ENCODE results near the gene AHCY.
"Not testable (repeated sequence)": the region's sequence is repeated elsewhere in the genome, so short reads cannot be mapped to it uniquely, and the experiment has no call there.

The AHCY gene

GRCh38 chr20:34302723-34303533 is at the start of gene AHCY:
AHCY (minus strand) TSS chr20:34303355; CDS start chr20:34303270, 85 bp downstream.
- DNase-seq, result peak; percentile 96

GRCh38 chr20:34350095-34350494 is 46.9 kb upstream of the AHCY start:
- DNase-seq, result no peak

- no peak for DNase-seq
Measured at GRCh38 chr20:34347571-34347970, 44.4 kb upstream of the AHCY start.

GRCh38 chr20:34346533-34346865 is 43.3 kb upstream of the AHCY start:
- DNase-seq, result not testable (repeated sequence)

GRCh38 chr20:34345839-34346532 is 42.8 kb upstream of the AHCY start:
- DNase-seq, result not testable (repeated sequence)

- no peak for DNase-seq
Measured at GRCh38 chr20:34345402-34345736, 42.2 kb upstream of the AHCY start.

- DNase-seq, result no peak
Measured at GRCh38 chr20:34344238-34344637, 41.1 kb upstream of the AHCY start.

- no peak for DNase-seq
Measured at GRCh38 chr20:34343458-34344211, 40.5 kb upstream of the AHCY start.

- not testable (repeated sequence) for DNase-seq
Measured at GRCh38 chr20:34341199-34341598, 38.0 kb upstream of the AHCY start.

GRCh38 chr20:34340726-34341125 is 37.6 kb upstream of the AHCY start:
- DNase-seq, result not testable (repeated sequence)

GRCh38 chr20:34337982-34338726 is 35.0 kb upstream of the AHCY start:
- no peak for DNase-seq

GRCh38 chr20:34337544-34337943 is 34.4 kb upstream of the AHCY start:
- no peak for DNase-seq

- DNase-seq, result no peak
Measured at GRCh38 chr20:34334654-34335407, 31.7 kb upstream of the AHCY start.

GRCh38 chr20:34333786-34334185 is 30.6 kb upstream of the AHCY start:
- DNase-seq, result no peak

GRCh38 chr20:34332262-34332920 is 29.2 kb upstream of the AHCY start:
- no peak for DNase-seq

- no peak for DNase-seq
Measured at GRCh38 chr20:34331838-34332237, 28.7 kb upstream of the AHCY start.

- not testable (repeated sequence) for DNase-seq
Measured at GRCh38 chr20:34330861-34331544, 27.8 kb upstream of the AHCY start.

- DNase-seq, result no peak
Measured at GRCh38 chr20:34328928-34329677, 25.9 kb upstream of the AHCY start.

- not testable (repeated sequence) for DNase-seq
Measured at GRCh38 chr20:34328207-34328606, 25.1 kb upstream of the AHCY start.

GRCh38 chr20:34324541-34324940 is 21.4 kb upstream of the AHCY start:
- DNase-seq, result no peak
